Non-pigmented ciliary epithelial cell (primary cell): ENCODE results near the gene FAM135A.

Experiments used
- DNase-seq: peaks from one replicate; pipeline ENCODE4 v3.0.0-alpha.2; 2010; ENCODE audit warnings: low read depth

Gene FAM135A

DNA sequence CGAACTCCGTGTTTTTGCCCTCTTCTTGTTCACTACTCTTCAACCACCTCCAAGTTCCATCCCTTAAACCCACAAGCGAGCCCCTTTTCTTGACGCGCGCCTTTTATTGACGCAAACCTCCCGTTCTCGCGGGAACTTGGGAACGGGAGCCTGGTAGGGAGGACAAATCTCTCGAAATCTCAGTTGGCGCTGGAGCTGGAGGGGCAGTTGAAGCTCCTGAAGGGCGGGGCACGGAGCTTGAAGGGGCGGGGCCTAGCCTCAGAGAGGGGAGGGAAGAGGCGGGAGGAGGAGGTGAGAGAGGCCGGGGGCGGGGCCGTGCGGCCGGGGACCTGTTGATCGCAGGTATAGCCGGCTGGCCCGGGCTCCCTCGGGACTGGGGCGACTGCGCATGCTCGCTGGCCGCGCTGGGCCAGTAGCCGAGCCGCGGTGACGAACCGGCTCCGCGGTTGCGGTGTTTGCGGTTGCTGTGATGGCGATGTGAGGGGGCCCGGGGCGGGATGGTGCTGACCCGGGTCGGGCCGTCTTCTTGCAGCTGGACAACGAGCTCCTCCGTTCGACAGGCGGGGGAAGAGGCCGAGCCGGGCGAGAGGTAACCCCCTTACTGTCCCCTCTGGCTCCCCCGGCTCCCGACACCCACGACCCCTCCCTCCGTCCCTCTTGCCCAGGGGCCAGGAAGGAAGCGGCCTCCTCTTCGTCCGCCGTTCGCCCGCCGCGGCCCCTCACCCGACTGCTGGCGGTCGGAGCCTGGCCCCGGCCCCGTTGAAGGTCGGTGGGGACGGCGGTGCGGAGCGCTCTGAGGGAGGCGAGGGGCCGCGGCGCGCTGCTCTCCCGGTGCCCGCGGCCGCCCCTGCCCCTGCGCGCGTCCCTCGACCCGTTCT, at the start of gene FAM135A:
TSS of gene FAM135A (plus strand) at position 395 of the 878 bp plus-strand sequence. CDS start 14,835 bp downstream, outside the sequence.
- DNase-seq, result peak; percentile 92

DNA sequence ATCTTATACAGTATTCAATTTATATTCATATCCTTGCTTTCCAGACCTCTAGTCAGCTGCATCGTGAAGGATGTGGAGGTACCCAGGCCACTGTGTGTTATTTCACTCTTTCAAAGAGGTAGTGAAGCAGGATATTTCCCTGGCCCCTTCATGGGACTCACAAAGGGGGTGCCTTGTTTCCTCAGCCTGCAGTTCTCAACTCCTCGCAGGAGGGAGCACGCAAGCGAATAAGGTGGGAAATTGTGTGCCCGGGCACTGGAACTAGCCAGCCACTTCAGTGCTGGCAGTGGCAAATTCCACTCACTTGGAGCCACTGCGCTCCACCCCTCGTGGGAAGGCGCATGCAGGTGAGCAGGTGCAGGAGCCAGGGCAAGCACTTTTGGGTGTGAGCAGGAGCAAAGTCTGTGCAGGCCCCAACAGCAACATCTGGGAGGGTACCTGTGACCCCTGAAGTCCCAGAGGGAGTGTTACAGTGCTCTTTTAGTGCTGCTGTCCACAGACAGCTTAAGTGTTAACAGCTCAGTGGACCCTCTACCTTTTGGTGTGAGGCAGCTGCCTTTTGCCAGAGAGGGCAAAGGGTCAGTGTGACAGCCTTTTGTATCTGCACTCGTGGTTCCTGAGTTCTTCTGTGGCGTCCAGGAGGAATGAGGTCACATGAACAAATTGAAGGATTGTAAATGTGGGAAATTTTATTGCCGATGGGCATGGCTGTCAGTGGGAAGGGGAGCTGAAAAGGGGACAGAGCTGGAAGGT, 49.4 kb upstream of the FAM135A start:
- DNase-seq, result no peak

DNA sequence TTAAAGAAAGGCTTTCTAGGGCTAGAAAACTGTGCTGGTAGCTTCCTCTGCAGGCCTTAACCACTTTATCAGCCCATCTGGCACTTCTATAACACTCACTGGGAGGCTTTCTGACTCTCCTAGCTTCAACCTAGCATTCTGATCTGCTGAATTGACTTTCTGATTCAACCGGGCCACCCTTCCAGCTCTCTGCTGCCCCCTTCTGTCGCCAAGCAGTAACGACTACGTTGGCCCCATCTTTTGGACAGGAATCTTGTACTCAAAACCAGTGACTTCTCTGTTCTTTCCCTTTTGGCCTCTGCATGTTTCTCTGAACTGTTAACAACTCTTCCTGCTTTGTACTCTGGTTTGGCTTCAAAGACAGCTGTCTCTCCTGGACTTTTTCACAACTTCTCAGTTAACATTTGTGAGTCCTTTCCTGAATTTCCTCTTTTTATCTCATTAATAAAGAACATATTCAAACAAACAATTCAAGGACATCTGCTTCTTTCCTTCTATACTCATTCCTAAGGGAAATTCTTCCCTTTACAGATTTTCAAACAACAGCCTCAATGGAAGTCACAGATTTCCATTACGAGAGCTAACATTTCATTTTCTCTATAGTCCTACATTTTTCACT, 43.9 kb upstream of the FAM135A start:
- peak; percentile 28 for DNase-seq

DNA sequence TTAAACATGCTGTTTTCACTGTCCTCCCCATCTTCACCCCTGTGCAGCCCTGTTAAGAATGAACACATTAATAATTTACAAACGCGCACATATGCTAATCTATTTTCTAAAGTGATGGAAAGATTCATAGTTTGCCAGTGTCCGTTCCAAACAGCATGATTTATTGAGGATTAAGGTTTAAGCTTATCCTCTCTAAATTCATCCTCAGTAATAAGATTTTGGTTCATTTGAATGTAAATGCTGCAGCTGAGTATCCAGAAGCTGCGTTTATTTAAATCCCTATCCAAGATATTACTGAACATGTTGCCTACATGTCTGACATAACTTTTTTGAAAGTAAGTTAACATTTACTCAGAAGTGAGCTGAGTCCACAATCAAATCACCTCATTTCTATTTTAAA, 42.8 kb upstream of the FAM135A start:
- no peak for DNase-seq

DNA sequence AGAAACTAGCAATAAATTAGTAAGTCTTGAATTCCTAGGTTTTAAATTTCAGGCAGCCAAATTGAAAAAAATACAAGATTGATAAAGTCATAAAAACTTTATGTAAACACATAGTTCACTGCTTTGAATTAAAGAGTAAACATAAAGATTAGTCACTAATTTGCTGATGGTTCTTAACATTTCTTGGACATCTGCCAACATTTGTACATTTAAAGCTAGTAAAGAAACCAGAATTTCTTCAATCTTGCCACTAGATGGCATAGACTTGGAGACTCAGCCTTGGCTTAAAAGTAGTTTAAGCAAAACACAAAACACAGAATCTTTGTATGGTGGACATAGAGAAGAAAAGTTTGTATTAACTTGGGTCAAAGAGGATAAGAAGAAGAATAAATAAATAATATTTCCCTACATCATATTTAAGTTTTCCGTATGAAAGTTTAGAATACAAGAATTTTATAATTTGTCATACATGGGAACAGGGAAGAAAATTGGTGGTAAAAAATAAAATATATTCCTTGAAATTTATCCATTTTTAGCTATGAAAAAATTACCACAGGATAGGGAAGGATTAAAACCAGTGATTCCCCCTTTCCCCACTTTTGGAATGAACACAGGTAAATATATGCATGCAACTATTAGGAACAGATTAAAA, 41.7 kb upstream of the FAM135A start:
- DNase-seq, result peak; percentile 47

DNA sequence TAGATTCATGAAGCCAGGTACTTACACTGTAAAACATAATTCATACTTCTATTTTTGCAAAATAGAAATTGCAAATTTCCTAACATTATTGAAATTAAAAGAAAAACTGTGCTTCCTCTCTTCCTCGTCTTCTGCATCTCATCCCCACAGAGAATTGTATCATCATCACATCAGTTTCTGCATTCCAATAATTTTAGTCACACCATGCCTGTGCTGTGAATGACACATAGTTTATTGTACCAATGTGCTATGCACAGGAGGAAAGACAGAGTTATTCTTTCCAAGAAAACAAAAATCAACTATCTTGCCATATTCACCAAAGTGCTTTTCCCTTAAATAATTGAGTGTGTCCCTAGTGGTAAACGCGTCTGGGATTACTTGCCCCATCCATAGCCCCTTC, 38.1 kb upstream of the FAM135A start:
- DNase-seq, result no peak

DNA sequence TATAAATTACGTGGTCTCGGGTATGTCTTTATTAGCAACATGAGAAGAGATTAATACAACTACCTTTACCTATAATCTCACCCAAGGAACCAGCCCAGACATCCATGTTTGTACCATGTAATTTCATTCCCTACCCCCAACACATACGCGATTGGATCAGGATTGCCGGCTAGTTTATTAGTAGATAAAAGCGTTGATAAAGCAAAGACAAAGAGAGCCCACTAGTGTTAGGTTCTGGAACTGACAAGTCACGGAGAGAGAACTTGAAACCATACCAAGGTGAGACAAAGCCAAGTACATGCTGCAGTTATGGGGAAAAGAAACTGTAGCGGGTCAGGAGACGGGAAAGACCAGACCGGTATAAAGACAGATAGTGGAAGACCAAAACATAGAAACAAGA, 37.4 kb upstream of the FAM135A start:
- DNase-seq, result no peak

DNA sequence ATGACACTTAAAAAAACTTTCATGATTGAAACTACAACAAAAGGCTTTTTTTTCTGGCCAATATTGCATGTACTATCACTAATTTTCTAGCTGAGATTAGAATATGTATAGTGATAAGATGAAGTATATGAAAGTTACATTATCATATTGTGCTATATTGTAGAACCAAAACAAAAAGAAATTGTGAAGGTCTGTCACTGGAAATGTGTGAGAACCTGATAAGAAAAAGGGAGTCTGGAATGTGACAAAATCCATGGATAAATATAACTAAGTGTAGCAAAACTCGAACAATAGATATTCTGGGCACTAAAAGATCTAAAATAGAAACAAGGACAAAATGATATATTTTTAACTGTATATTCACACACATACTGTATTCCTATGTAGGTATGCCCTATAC, 36.7 kb upstream of the FAM135A start:
- no peak for DNase-seq

DNA sequence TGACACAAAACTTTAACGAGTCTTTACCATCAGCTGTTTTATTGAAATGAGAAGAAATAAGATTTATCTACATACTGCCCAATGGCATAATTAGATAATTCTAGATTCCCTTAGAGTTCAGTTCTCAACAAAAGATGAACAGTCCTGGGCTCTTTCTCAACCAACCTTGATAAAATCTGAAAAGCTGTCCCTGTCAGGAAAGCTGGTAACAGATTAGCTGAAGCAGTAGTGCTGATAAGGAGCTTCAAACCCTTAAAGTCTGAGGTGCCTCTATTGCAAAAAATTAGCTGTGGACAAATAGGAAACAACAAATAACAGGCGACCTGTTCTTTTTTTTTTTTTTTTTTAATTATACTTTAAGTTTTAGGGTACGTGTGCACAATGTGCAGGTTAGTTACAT, 35.9 kb upstream of the FAM135A start:
- DNase-seq, result no peak

DNA sequence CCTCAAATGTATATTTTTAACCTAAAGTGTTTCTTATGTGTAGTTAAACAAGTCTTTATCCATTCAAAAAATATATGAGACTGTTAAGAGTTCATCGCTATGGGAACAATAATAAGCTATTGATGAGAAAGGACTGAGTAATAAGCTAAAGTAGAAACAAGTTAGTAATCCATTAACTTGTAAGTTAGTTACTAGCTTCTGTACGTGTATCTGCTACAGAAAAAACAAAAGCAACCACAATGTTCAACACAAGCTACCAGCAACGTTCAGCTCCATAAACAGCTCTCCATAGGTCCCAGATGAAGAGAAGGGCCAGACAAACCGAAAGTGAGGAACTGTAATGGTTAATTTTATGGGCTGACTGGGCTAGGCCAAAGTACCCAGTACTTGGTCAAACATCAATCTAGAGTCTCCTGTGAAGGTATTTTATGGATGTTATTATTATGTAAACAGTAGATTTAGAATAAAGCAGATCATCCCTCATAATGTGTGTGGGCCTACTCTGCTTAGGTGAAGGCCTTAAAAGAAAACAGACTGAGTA, 33.8 kb upstream of the FAM135A start:
- DNase-seq, result no peak

DNA sequence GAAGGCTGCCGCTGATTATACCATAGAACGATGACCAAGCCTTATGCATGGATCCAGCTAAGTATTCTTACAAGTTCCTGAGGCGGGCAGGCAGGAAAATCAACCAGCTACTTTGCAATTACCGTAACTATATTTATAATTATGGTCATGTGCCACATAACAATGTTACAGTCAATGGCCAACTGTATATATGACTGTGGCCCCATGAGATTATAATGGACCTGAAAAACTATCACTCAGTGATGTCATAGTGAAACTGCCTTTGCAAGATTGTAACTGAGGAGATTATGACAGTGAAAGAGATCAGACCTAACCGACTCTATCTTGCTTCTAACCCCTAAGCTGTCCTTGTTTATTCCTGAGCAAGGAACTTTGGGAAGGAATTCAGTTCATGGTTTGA, 33.1 kb upstream of the FAM135A start:
- DNase-seq, result no peak

DNA sequence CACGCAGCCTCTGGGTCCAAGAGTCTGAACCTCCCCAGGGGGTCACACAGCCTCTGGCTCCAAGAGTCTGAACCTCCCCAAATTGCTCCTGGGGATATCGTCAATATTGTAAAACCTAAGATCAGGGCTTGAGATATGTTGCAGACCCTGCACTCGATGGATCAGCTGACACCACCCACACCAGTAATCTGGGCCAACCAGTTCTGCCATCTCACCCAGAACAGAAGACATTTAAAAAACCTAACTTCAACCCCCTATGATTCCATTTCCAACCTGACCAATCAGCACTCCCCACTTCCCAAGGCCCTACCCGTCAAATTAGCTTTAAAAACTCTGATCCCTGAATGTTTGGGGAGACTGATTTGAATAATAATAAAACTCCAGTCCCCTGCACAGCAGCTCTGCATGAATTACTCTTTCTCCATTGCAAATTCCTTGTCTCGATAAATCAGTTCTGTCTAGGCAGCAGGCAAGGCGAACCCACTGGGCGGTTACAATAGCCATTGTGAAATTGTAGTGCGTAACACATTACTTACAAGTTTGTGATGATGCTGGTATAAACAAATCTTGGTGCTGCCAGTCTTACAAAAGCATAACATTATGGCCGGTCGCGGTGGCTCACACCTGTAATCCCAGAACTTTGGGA, 32.4 kb upstream of the FAM135A start:
- DNase-seq, result no peak

DNA sequence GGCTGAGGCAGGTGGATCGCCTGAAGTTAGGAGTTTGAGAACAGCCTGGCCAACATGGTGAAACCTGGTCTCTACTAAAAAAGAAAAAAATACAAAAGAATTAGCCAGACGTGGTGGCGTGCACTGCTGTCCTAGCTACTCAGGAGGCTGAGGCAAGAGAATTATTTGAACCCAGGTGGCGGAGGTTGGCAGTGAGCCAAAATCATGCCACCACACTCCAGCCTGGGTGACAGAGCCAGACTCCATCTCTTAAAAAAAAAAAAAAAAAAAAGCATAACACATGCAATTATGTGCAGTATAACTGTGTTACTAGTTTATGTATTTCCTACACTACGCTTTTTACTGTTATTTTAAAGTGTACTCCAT, 31.9 kb upstream of the FAM135A start:
- DNase-seq, result no peak

DNA sequence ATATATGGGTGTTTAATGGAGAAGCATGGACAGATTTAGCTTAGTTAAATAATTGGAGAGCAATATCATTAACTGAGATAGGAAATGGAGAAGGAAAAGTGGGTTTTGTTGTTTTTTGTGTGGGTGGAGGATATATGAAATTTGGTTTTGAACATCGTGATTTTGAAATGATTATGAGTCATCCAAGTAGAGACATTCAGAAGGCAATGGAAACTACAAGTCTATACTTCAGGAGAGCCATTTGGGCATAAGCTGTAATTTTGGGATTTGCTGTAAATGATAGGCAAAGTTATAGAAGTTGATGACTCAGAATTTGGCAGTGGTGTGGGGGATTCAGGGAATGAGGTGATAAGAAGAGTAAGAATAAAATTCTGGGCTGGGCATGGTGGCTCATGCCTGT, 27.4 kb upstream of the FAM135A start:
- no peak for DNase-seq

DNA sequence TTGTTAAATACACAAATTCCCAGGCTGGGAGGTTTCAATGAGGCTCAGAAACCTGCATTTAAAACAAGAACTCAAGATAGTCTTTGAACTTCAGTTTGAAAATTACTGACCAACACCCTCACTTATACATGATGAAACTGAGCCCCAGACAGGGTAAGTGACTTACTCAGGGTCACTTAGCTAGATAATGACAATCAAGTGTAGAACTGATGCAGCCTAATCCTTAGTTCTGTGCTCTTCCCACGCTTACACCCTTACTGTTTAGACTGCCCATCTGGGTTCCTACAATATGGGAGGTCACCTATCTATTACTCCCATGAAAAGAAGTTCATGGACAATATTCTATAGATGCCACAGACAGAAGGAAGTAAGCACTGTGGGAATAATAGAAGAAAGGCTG, 24.5 kb upstream of the FAM135A start:
- DNase-seq, result no peak

DNA sequence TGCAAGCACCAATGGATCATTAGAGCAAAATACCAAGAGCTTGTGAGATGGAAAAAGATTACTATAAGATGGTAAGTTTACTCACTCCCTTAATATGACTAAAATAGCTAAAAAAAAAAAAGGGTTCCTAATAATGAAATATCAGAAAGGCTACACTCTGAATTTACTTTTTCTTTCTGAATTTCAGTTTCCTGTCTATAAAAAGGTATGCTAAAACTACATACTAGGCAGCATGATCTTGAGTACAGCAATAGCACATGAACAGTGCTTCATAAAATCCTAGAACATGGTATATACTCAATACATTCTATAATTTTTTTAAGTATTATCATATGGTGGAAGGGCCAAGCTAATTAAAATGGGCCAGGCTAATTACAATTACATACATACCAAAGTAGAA, 24.0 kb upstream of the FAM135A start:
- DNase-seq, result no peak

DNA sequence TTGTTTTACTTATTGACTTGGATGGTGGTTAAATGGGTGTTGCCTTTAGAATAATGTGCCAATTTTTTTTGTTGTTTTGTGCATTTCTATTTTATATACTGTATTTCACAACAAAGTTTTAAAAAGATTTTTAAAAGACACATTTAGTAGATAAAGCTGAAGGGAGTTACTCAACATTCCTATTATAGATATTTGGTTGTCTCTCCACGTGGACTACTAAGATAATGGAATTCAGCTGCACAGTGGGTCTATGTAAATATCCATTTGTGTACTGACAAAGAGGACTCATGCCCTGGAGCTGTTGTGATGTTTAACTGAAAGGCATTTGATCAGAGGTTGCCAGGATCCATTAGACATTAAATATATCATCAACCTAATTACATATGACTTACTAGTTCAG, 23.2 kb upstream of the FAM135A start:
- DNase-seq, result no peak

DNA sequence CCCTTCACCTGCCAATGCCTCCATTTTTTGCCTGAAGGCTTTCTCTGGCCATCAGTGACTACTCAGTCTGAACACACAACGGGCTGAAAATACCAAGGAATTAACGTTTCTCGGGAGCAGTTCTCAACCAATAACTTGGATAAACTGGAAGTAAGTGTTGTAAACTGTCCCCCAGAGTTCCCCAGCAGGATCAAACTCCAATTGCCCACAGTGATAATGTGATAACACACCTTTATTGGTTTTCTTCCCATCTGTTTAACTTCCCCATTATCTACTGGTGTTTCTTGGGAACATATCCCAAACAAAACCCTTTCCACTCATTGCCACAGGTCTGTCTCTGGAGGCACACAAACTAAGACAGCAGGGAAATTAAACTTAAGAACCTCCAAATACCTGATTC, 21.8 kb upstream of the FAM135A start:
- DNase-seq, result no peak

DNA sequence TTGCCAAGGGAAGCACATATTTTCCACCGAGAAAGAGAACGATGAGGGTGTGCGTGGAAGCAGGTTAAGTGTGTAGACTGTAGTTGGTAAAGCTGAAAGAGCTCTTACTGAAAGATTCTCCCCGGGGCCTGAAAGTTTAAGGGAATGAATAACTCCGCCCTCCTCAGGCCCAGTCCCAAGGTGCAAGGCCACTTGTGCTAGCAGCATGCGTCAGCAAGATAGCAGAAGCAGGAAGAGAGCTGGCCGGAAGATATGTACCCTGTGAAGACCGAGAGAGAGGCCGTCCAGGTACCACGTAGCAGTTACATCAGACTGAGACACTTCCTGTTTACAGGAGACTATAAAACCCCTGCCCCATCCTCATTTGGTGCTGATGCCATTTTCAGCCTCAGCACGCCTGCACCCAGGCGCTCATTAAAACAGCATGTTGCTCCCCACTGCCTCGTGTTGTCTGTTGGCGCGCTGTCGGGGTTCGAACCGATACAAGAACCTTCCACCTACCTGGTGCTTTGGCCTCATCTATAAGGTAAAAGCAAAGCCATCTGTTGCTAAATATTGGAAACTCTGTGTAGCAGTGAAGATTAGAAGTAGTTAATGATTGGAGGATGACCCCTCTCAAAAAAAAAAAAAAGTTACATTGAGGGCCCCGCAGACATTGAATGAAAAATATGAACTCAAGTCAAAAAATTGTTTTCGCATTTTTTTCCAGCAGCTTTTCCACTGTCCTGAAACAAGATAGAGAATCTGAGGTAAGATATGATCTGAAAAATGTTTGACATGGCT, 18.6 kb upstream of the FAM135A start:
- DNase-seq, result no peak

DNA sequence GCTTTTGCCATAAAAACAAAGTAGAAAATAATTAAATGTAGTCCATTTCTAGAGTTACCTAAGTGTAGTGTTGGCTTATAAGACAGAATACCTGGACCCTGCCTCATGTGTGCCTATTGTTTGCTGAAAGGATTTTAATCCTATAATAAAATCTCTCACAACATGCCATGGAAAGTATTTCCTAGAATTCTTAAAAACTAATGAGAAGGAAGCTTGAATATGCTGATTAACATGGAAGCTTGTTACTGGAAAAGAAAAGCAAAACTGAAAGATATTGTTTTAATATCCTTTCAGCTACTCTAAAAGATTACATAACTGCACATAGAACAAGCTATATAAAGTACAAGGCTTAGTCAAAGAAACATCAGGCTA, 18.0 kb upstream of the FAM135A start:
- DNase-seq, result no peak

DNA sequence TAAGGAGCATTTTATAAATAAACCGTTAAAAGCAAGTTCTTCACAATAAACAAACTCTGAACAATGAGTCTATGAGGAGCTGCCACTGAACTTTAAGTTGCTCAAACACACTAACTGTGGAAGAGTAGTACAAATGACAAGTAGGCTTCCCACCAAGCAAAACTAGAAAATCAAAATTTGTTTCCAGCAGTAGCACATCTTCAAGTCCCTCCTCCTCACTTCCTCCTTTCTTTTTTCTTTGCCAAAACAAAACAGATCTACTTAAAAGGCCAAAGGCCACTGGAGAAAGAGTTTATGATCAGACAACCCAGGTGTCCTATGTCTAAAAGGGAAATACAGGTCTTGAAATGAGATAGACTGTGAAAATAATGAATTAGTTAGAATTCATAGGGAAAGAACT, 17.1 kb upstream of the FAM135A start:
- no peak for DNase-seq
